ENCODE measurements around the gene FBXO42.

DNA sequence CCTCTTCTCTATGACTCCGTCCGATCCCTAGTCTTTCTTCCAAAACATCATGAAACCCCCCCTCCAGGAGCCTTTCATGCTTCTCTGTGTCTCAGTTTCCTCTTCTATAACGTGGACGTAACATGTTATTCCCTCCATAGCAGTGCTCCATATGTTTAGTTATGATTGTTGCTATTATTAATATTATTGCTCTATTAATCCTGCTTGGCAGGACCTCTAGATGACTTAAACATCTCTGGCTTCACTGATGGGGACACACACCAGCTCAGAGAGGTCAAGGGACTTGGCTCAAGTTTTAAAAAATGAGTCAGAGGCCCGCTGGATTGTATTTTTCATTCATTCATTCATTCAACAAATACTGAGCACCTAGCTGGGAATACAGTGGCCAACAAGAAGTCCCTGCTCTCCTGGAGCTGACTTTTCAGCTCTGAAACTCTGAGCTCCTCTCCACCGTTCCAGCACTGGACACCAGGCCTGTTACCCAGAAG lies 114.9 kb downstream of the FBXO42 start:
- no peak for TF ChIP-seq EP300 (IDR thresholded peaks at IDR 0.05)
- TF ChIP-seq, protein P1, sequence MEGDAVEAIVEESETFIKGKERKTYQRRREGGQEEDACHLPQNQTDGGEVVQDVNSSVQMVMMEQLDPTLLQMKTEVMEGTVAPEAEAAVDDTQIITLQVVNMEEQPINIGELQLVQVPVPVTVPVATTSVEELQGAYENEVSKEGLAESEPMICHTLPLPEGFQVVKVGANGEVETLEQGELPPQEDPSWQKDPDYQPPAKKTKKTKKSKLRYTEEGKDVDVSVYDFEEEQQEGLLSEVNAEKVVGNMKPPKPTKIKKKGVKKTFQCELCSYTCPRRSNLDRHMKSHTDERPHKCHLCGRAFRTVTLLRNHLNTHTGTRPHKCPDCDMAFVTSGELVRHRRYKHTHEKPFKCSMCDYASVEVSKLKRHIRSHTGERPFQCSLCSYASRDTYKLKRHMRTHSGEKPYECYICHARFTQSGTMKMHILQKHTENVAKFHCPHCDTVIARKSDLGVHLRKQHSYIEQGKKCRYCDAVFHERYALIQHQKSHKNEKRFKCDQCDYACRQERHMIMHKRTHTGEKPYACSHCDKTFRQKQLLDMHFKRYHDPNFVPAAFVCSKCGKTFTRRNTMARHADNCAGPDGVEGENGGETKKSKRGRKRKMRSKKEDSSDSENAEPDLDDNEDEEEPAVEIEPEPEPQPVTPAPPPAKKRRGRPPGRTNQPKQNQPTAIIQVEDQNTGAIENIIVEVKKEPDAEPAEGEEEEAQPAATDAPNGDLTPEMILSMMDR (IDR thresholded peaks at IDR 0.05) = no peak

Data from stomach (tissue), 4 donors.